Retinal pigment epithelial cell (primary cell): ENCODE measurements around the gene PECR.

Source experiments
- DNase-seq: peaks from one replicate; pipeline ENCODE4 v3.0.0-alpha.2; 2010; ENCODE audit warnings: low read depth
- H3K4me3 ChIP-seq: 2 replicates; pipeline ENCODE4 v1.5.1; 2011; ENCODE audit warnings: mild to moderate bottlenecking, low read length, control low read depth, moderate library complexity
- TF ChIP-seq, protein P1 (sequence below): conservative IDR thresholded peaks from 2 replicates; pipeline ENCODE4 v1.5.1; 2011; ENCODE audit warnings: low read depth, low read length, control low read depth, inconsistent platforms

PECR gene

GRCh38 chr2:216031960-216032689, 49.5 kb downstream of the PECR start:
- TF ChIP-seq, protein P1, sequence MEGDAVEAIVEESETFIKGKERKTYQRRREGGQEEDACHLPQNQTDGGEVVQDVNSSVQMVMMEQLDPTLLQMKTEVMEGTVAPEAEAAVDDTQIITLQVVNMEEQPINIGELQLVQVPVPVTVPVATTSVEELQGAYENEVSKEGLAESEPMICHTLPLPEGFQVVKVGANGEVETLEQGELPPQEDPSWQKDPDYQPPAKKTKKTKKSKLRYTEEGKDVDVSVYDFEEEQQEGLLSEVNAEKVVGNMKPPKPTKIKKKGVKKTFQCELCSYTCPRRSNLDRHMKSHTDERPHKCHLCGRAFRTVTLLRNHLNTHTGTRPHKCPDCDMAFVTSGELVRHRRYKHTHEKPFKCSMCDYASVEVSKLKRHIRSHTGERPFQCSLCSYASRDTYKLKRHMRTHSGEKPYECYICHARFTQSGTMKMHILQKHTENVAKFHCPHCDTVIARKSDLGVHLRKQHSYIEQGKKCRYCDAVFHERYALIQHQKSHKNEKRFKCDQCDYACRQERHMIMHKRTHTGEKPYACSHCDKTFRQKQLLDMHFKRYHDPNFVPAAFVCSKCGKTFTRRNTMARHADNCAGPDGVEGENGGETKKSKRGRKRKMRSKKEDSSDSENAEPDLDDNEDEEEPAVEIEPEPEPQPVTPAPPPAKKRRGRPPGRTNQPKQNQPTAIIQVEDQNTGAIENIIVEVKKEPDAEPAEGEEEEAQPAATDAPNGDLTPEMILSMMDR = no peak
- no peak for DNase-seq
- no peak overlapping the region for H3K4me3 ChIP-seq

DNA sequence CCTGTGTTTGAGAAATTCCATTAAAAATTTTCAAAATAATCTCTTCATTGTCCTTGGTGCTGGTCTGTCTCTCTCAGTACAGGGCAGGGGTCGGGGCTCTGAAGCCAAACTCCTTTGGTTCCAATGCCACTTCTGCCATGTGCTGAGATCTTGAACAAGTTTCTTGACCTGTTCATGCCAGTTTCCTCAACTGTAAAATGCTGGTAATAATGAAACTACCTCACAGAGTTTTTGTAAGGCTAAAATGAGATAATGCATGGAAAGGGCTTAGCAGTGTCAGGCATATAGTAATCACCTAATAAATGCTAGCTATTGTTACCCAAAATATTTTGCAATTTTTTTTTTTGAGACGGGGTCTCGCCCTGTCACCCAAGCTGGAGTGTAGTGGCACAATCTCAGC, 51.4 kb downstream of the PECR start:
- TF ChIP-seq, protein P1 = no peak
- DNase-seq = no peak

GRCh38 chr2:216029416-216030129, 52.0 kb downstream of the PECR start:
- no peak overlapping the region for H3K4me3 ChIP-seq
- TF ChIP-seq, protein P1 = no peak
- no peak for DNase-seq

More for the DNA sequence above, 51.4 kb downstream of the PECR start:
- no peak overlapping the region for H3K4me3 ChIP-seq

DNA sequence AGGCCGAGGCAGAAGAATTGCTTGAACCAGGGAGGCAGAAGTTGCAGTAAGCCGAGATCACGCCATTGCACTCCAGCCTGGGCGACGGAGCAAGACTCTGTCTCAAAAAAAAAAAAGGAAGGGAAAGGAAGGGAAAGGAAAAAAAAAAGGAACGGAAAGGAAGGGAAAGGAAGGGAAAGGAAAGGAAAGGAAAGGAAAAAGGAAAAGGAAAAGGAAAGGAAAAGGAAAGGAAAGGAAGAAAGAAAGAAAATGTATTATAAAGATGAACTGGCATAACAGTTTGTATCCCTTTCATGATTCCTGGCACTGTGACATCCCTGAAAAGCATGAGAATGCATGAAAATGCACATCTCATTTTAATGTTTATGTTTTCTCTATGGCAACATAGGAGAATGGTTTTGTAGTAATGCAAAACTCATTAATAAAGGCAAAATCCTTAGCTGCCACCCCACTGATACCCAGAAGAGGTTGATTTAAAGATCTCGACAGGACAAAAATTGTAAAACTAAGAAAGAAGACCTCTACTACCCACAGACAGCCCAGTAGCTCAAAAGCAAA, 56.8 kb downstream of the PECR start:
- no peak for DNase-seq
- TF ChIP-seq, protein P1 = no peak
- no peak overlapping the region for H3K4me3 ChIP-seq

DNA sequence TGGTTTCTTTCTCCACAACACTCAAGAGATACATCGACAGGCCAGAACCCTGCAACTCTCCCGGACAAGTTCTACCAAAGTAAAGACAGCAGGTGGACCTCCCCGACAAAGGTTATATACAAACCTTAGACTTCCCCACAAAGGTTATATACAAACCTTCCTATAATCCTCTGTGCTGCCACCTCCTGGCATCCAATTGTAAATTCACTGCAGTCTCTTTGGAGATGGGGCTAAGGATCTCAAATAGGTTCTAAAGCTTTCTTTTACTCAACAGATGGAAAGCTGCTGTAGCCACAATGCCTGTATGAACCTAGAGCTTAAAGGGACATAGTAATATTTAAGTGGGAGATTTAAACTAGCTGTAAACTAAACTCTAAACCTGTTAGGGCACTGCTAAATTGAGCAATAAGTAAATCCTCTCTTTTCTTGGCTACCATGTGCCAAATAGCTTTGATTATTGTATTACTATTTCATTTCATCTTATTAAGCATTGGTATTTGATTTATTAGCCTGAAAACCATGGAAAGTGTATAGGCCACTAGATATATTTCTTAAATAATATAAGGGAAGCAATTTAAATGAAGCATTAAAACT, 58.5 kb downstream of the PECR start:
- TF ChIP-seq, protein P1 = peak; percentile 80
- H3K4me3 ChIP-seq = no peak overlapping the region
- no peak for DNase-seq

GRCh38 chr2:216021768-216022565, 59.6 kb downstream of the PECR start:
- TF ChIP-seq, protein P1 = no peak
- no peak overlapping the region for H3K4me3 ChIP-seq
- no peak for DNase-seq
